ENCODE measurements around the gene DLX6.
A peak's percentile ranks its signal among the peaks of the same experiment; 100 is the strongest.

Gene DLX6

GRCh38 chr7:97011536-97012364, 6.4 kb downstream of the DLX6 start:
- no peak for DNase-seq

DNA sequence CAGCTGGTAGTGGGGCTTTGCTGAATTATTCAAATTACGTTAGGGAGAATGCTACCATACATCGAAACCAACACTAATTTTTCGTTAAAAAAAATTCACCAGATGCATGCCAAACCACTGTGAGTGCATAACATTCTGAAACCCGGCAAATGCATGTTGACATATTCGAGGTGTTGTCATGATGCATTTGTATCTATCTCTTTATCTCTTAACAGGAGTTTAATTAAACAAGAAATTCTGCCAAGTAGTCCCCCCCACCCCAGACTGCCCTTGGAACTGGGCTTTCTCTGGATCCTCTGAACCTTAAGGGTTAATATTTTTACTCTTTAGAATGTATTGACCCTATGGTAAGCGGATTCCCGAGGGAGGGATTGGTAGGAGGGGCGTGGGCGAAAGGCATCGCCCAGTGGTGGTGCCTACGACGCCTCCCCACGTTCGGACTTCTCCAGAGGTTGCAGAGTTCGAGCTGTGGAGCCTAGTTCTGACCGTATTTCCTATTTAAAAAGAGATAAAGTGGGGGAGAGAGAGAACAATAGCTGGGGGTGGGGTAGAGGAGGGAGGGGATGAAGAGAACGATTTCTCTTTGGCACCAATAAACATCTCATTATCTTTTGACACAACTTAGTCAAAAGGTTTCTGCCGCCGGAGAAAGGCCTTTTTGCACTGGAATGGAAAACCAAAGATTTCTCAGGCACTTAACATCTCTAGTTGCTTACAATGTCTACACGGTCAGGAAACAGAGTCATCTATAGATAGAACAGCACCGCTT, 7.2 kb downstream of the DLX6 start:
- DNase-seq = peak; percentile 40

DNA sequence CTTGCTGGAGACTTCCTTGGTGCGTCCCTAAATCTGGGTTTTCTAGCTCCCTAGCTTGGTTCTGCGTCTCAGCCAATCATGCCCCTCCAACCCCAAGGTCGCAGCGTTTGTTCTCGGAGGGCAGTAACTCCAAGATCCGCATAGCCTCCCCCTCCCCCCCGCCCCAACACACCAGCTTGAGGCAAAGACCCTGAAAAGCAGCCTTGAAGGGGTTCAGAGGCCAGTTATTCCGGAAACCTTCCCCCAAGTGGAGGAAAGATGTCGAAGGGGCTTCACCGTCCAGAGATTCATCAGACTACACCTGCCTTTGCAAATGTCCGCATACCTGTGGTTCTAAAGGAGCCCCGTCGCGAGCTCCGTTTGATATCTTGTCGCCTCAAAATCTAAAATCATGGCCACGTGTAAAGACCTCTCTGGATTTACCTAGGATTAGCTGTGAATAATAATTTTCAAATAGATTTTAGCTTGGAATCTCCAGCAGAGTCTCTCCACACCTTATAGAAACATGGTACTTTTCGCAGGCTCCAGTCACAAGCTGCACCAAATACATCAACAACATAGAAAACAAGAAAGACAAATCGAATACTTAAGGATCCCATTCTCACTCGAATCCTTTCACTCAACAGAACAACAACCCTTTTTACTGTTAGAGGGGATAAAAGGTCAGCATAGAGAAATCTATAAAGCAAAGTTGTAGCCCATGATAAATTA, 7.9 kb downstream of the DLX6 start:
- DNase-seq = peak; percentile 38

DNA sequence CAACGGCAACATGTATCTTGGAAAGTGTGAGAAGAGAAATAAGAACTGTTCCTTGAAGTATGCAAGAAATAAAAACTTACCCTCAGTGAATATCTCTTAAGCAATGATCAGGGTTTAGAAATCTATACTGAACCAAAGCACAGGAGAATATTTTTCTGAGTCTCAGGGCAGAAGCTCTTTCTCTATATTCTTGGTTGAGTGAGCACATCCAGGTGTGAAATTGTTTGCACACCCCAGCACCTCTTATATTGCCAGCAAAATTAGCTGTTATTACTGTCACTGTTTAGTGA, 8.4 kb downstream of the DLX6 start:
- DNase-seq = no peak

GRCh38 chr7:97014145-97014750, 8.9 kb downstream of the DLX6 start:
- DNase-seq = no peak

GRCh38 chr7:97015279-97015678, 9.9 kb downstream of the DLX6 start:
- DNase-seq = no peak

- DNase-seq = no peak
Measured at GRCh38 chr7:97015756-97016380, 10.5 kb downstream of the DLX6 start.

GRCh38 chr7:97016381-97017191, 11.2 kb downstream of the DLX6 start:
- peak; percentile 59 for DNase-seq

DNA sequence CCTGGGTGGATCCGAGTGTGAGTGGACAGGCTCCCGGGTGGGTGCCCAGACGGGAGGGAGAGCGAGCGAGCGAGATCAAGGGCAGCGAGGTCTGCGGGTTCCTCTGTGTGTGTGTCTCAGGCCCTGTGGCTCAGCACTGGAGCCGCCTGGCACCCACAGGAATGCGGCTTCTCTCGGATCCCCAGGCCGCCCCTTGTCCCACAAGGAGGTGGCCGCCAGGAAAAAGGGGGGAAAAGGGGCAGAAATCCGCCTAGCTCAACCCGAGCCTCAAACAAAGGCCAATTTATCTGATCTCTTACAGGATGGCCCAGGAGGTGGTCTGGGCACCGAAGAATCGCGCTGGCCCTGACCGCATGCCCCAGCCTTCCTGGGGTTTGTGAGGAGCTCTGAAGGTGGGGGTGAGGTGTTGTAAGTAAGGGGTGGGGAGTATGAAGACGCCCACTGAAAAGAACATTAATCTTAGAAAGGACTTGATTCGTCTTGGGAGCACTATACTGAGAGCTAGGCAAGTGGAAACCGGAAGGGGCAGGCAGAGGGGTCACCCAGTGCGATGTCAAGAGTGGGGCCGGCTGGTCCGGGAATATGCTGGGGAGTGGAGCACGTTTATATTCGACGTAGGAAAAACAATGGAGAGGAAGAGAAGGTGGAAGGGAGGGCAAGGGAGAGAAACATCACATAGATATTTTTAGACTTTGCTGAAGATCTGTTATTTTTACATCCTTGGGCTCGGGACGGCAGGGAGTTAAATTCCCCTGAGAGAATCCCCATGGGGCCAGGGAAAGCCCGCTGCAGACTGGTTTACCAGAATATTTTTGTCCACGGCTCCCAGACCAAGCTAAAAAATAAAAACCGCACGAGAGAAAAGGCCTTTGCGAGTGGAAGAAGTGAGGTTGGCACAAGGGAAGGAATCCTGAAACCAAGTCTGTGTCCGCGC, 12.1 kb downstream of the DLX6 start:
- DNase-seq = no peak

GRCh38 chr7:97018126-97018601, 12.8 kb downstream of the DLX6 start:
- peak; percentile 44 for DNase-seq

DNA sequence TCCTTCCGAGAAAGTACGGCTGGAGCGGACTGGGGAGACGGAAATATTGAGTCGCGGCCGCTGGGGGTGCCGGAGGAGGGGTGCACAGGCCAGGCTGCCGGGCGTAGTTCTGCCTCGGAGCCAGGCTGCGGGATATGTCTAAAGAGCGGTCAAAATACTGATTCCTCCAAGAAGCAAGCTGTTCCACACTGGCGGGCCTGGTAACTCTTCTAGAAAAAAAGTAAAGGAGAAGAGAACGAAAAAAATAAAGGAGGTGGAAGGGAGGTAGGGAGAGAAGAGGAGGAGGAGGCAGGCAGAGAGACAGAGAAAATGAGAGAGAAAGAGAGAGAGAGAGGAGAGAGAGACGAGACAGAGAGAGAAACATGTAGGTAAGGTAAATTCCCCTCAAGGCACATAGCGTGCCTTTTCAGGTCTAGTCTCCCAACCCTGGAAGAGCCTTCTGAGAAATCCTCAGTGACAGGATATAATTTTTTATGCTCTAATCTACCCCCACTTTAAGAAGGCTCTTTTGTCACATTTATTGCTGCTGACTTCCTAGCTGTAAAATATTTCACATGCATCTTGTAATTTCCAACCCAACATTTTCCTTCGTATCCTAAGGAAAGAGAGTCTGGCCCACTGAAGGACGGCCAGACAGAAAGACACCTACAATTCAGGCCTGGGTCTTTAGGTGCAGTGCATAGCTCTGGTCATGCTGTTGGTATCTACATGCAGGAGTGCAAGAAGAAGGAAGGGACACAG, 13.6 kb downstream of the DLX6 start:
- DNase-seq = peak; percentile 49

- no peak for DNase-seq
Measured at GRCh38 chr7:97019710-97020225, 14.4 kb downstream of the DLX6 start.

GRCh38 chr7:97020601-97020995, 15.2 kb downstream of the DLX6 start:
- DNase-seq = no peak

DNA sequence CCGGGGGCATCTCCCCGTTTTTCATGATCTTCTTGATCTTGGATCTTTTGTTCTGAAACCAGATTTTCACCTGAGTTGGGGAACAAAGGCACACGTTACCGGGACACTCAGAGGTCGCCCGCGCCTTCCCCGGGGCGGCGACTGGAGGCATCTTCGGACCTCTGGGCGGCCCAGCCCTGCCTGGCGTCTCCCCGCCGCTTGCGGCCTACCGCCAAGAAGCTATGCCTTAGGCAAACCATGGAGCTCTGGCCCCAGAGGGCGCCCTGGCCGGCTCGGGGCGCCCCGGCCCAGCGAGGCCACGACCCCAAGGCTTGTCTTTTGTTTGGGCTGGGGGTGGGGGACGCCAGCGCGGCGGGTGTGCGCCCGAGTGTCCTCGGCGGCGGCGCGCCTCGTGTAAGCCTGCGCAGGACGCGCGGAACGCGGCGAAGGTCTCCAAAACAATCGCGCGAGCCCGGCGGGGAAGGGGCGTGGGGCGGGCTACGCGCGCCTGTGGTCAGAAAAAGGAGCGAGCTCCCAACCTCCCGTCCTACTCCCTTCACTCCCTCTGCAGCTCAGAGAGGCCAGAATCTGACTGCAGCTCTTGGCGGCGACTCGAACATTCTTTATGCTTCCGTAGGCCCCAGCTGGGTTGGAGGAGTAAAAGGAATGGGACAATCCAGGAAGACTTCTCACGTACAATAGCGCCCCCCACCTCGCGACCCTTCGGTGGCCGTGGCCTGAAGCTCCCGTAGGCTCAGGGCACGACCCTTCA, 15.8 kb downstream of the DLX6 start:
- peak; percentile 64 for DNase-seq

- DNase-seq = peak; percentile 60
Measured at GRCh38 chr7:97021747-97022490, 16.6 kb downstream of the DLX6 start.

GRCh38 chr7:97022491-97023306, 17.3 kb downstream of the DLX6 start:
- peak; percentile 56 for DNase-seq
